ENCODE data around the gene PINK1.
A peak's percentile ranks its signal among the peaks of the same experiment; 100 is the strongest.

Gene PINK1

GRCh38 chr1:20610970-20611369, 22.3 kb upstream of the PINK1 start:
- DNase-seq (ENCODE audit: low read depth) = no peak

GRCh38 chr1:20611652-20612051, 21.6 kb upstream of the PINK1 start:
- no peak for DNase-seq (ENCODE audit: low read depth)

GRCh38 chr1:20612221-20612746, 21.0 kb upstream of the PINK1 start:
- no peak for DNase-seq (ENCODE audit: low read depth)

GRCh38 chr1:20614131-20614579, 19.1 kb upstream of the PINK1 start:
- DNase-seq (ENCODE audit: low read depth) = no peak

GRCh38 chr1:20615946-20616846, 17.1 kb upstream of the PINK1 start:
- DNase-seq (ENCODE audit: low read depth) = peak; percentile 41

- DNase-seq (ENCODE audit: low read depth) = no peak
These were observed 16.3 kb upstream of the PINK1 start for GRCh38 chr1:20616847-20617487.

GRCh38 chr1:20618550-20618949, 14.7 kb upstream of the PINK1 start:
- DNase-seq (ENCODE audit: low read depth) = no peak

GRCh38 chr1:20619999-20620398, 13.3 kb upstream of the PINK1 start:
- DNase-seq (ENCODE audit: low read depth) = no peak

- DNase-seq (ENCODE audit: low read depth) = no peak
These were observed 12.2 kb upstream of the PINK1 start for GRCh38 chr1:20621012-20621411.

GRCh38 chr1:20624709-20625108, 8.5 kb upstream of the PINK1 start:
- DNase-seq (ENCODE audit: low read depth) = no peak

GRCh38 chr1:20625176-20626097, 7.8 kb upstream of the PINK1 start:
- DNase-seq (ENCODE audit: low read depth) = no peak

GRCh38 chr1:20626098-20626427, 7.2 kb upstream of the PINK1 start:
- no peak for DNase-seq (ENCODE audit: low read depth)

- peak; percentile 25 for DNase-seq (ENCODE audit: low read depth)
These were observed 6.7 kb upstream of the PINK1 start for GRCh38 chr1:20626524-20626923.

- DNase-seq (ENCODE audit: low read depth) = no peak
These were observed 2.5 kb upstream of the PINK1 start for GRCh38 chr1:20630729-20631128.

GRCh38 chr1:20632386-20632785, 872 bp upstream of the PINK1 start:
- DNase-seq (ENCODE audit: low read depth) = peak; percentile 21

- peak; percentile 10 for DNase-seq (ENCODE audit: low read depth)
These were observed 871 bp downstream of the PINK1 start for GRCh38 chr1:20634065-20634593.

GRCh38 chr1:20634594-20635084, 1.4 kb downstream of the PINK1 start:
- peak; percentile 56 for DNase-seq (ENCODE audit: low read depth)

- DNase-seq (ENCODE audit: low read depth) = no peak
These were observed 3.6 kb downstream of the PINK1 start for GRCh38 chr1:20636785-20637347.

GRCh38 chr1:20640183-20640597, 6.9 kb downstream of the PINK1 start:
- DNase-seq (ENCODE audit: low read depth) = peak; percentile 63

GRCh38 chr1:20641975-20642374, 8.7 kb downstream of the PINK1 start:
- no peak for DNase-seq (ENCODE audit: low read depth)

- no peak for DNase-seq (ENCODE audit: low read depth)
These were observed 9.8 kb downstream of the PINK1 start for GRCh38 chr1:20643080-20643479.
